BLaER1 (cell line): ENCODE measurements around the gene C14orf132.
A peak's percentile ranks its signal among the peaks of the same experiment; 100 is the strongest.

ENCODE experiments used
- H3K27ac ChIP-seq: shearing (Covaris generic); formaldehyde crosslinking; 2 replicates; pipeline ENCODE4 v1.8.1; 2022
- H3K27me3 ChIP-seq: shearing (Covaris generic); formaldehyde crosslinking; 2 replicates; pipeline ENCODE4 v1.8.1; 2022
- H3K36me3 ChIP-seq: shearing (Covaris generic); formaldehyde crosslinking; 2 replicates; pipeline ENCODE4 v1.8.1; 2022
- H3K4me1 ChIP-seq: shearing (Covaris generic); formaldehyde crosslinking; 2 replicates; pipeline ENCODE4 v1.8.1; 2022
- H3K4me2 ChIP-seq: shearing (Covaris generic); formaldehyde crosslinking; 2 replicates; pipeline ENCODE4 v1.8.1; 2022
- H3K4me3 ChIP-seq: shearing (Covaris generic); formaldehyde crosslinking; 2 replicates; pipeline ENCODE4 v1.8.1; 2022
- H3K9ac ChIP-seq: shearing (Covaris generic); formaldehyde crosslinking; 2 replicates; pipeline ENCODE4 v1.8.1; 2022
- H3K9me3 ChIP-seq: shearing (Covaris generic); formaldehyde crosslinking; 2 replicates; pipeline ENCODE4 v1.8.1; 2022
- H4K20me1 ChIP-seq: shearing (Covaris generic); formaldehyde crosslinking; 2 replicates; pipeline ENCODE4 v1.8.1; 2022
- Cebpa-rat ChIP-seq: shearing (Covaris generic); IDR thresholded peaks from 2 replicates; pipeline ENCODE4 v1.8.1; 2022

The C14orf132 gene

GRCh38 chr14:96038558-96038919 lies 623 bp upstream of the C14orf132 start:
- Histone ChIP-seq H3K4me3 (peak overlapping the region; percentile 98), H3K27me3 (no peaks in the 10 kb centered on the region), H3K9me3 (no peaks in the 10 kb centered on the region), H3K4me2 (peak overlapping the region; percentile 95), H4K20me1 (peaks cover 25% of the 10 kb centered on the region), H3K4me1 (peaks cover 43% of the 10 kb centered on the region), H3K36me3 (peaks cover 16% of the 10 kb centered on the region), H3K9ac (peak overlapping the region; percentile 62; the same call in 1 of the 2 replicates), H3K27ac (no peak overlapping the region)
- no peak for TF ChIP-seq Cebpa-rat

GRCh38 chr14:96039633-96040311 lies 610 bp downstream of the C14orf132 start:
- peak overlapping the region; percentile 95 for H3K4me2 ChIP-seq
- peaks cover 29% of the 10 kb centered on the region for H3K36me3 ChIP-seq
- peak overlapping the region; percentile 92 for H3K9ac ChIP-seq
- H3K27me3 ChIP-seq: no peaks in the 10 kb centered on the region
- TF ChIP-seq Cebpa-rat: no peak
- peaks cover 37% of the 10 kb centered on the region for H4K20me1 ChIP-seq
- peak overlapping the region; percentile 98 for H3K4me3 ChIP-seq
- H3K9me3 ChIP-seq: no peaks in the 10 kb centered on the region
- peaks cover 43% of the 10 kb centered on the region for H3K4me1 ChIP-seq
- peak overlapping the region; percentile 92 for H3K27ac ChIP-seq

- H4K20me1 ChIP-seq: peaks cover 49% of the 10 kb centered on the region
- H3K27ac ChIP-seq: no peak overlapping the region
- peak overlapping the region; percentile 98 for H3K4me3 ChIP-seq
- H3K4me1 ChIP-seq: peaks cover 53% of the 10 kb centered on the region
- H3K36me3 ChIP-seq: peaks cover 39% of the 10 kb centered on the region
- peaks cover 9% of the 10 kb centered on the region; the same call in 1 of the 2 replicates for H3K9me3 ChIP-seq
- no peaks in the 10 kb centered on the region for H3K27me3 ChIP-seq
- TF ChIP-seq Cebpa-rat: no peak
- peak overlapping the region; percentile 95 for H3K4me2 ChIP-seq
- H3K9ac ChIP-seq: peak overlapping the region; percentile 92; the same call in 1 of the 2 replicates
These were observed 1.7 kb downstream of the C14orf132 start for GRCh38 chr14:96040828-96041371.

- Histone ChIP-seq H3K27ac (no peak overlapping the region), H3K36me3 (peaks cover 42% of the 10 kb centered on the region), H3K9me3 (peaks cover 10% of the 10 kb centered on the region; the same call in 1 of the 2 replicates), H3K9ac (no peak overlapping the region), H3K4me3 (no peak overlapping the region), H3K4me1 (peaks cover 58% of the 10 kb centered on the region), H3K27me3 (no peaks in the 10 kb centered on the region), H3K4me2 (0 out of 2 replicates have a peak overlapping the region, but pooled peaks have one; percentile 95), H4K20me1 (peaks cover 63% of the 10 kb centered on the region)
- no peak for TF ChIP-seq Cebpa-rat
These were observed 3.2 kb downstream of the C14orf132 start for GRCh38 chr14:96042248-96042930.

- no peak for TF ChIP-seq Cebpa-rat
- no peak overlapping the region for H3K27ac ChIP-seq
- H3K9me3 ChIP-seq: peaks cover 10% of the 10 kb centered on the region; the same call in 1 of the 2 replicates
- no peak overlapping the region for H3K9ac ChIP-seq
- no peak overlapping the region; the same call in 1 of the 2 replicates for H3K4me2 ChIP-seq
- peaks cover 39% of the 10 kb centered on the region for H3K4me1 ChIP-seq
- peaks cover 90% of the 10 kb centered on the region for H4K20me1 ChIP-seq
- H3K27me3 ChIP-seq: no peaks in the 10 kb centered on the region
- no peak overlapping the region for H3K4me3 ChIP-seq
- peaks cover 68% of the 10 kb centered on the region for H3K36me3 ChIP-seq
These were observed 7.5 kb downstream of the C14orf132 start for GRCh38 chr14:96046630-96047029.

GRCh38 chr14:96047101-96047500 lies 7.9 kb downstream of the C14orf132 start:
- peaks cover 71% of the 10 kb centered on the region for H3K36me3 ChIP-seq
- no peak overlapping the region for H3K4me2 ChIP-seq
- peaks cover 39% of the 10 kb centered on the region for H3K4me1 ChIP-seq
- peaks cover 90% of the 10 kb centered on the region for H4K20me1 ChIP-seq
- no peak overlapping the region for H3K27ac ChIP-seq
- H3K9me3 ChIP-seq: peaks cover 10% of the 10 kb centered on the region; the same call in 1 of the 2 replicates
- no peak for TF ChIP-seq Cebpa-rat
- H3K9ac ChIP-seq: no peak overlapping the region
- H3K27me3 ChIP-seq: no peaks in the 10 kb centered on the region
- H3K4me3 ChIP-seq: no peak overlapping the region

- Histone ChIP-seq H3K4me3 (no peak overlapping the region), H3K9me3 (peaks cover 10% of the 10 kb centered on the region; the same call in 1 of the 2 replicates), H3K27ac (no peak overlapping the region), H4K20me1 (peaks cover 89% of the 10 kb centered on the region), H3K27me3 (no peaks in the 10 kb centered on the region), H3K4me2 (no peak overlapping the region), H3K9ac (no peak overlapping the region), H3K4me1 (peaks cover 61% of the 10 kb centered on the region), H3K36me3 (peaks cover 60% of the 10 kb centered on the region)
- TF ChIP-seq Cebpa-rat: no peak
These were observed 10.8 kb downstream of the C14orf132 start for GRCh38 chr14:96049932-96050331.

GRCh38 chr14:96050482-96050881 lies 11.3 kb downstream of the C14orf132 start:
- peaks cover 89% of the 10 kb centered on the region for H4K20me1 ChIP-seq
- H3K27me3 ChIP-seq: no peaks in the 10 kb centered on the region
- H3K9ac ChIP-seq: no peak overlapping the region
- peaks cover 5% of the 10 kb centered on the region; the same call in 1 of the 2 replicates for H3K9me3 ChIP-seq
- H3K27ac ChIP-seq: no peak overlapping the region
- peaks cover 55% of the 10 kb centered on the region for H3K36me3 ChIP-seq
- TF ChIP-seq Cebpa-rat: no peak
- H3K4me2 ChIP-seq: no peak overlapping the region
- peaks cover 61% of the 10 kb centered on the region for H3K4me1 ChIP-seq
- no peak overlapping the region for H3K4me3 ChIP-seq

- Histone ChIP-seq H3K27ac (no peak overlapping the region), H3K9me3 (no peaks in the 10 kb centered on the region), H3K4me2 (0 out of 2 replicates have a peak overlapping the region, but pooled peaks have one; percentile 41), H3K27me3 (no peaks in the 10 kb centered on the region), H3K4me3 (no peak overlapping the region), H3K9ac (no peak overlapping the region), H3K36me3 (peaks cover 49% of the 10 kb centered on the region), H4K20me1 (peaks cover 89% of the 10 kb centered on the region), H3K4me1 (peaks cover 61% of the 10 kb centered on the region)
- TF ChIP-seq Cebpa-rat: no peak
These were observed 12.1 kb downstream of the C14orf132 start for GRCh38 chr14:96051231-96051630.
